ENCODE measurements around the gene CCDC107. TPM values are rescaled to one million over a fixed set of nuclear protein-coding genes. Genes with fewer than 3 reads are reported as not detected.

CCDC107 gene
- total and polyA plus RNA-seq, 2 of the 13 experiments (the other 11 are each of a cell fraction or from before 2014, with no cell fraction given) = 7.1 to 15.2 TPM

DNA sequence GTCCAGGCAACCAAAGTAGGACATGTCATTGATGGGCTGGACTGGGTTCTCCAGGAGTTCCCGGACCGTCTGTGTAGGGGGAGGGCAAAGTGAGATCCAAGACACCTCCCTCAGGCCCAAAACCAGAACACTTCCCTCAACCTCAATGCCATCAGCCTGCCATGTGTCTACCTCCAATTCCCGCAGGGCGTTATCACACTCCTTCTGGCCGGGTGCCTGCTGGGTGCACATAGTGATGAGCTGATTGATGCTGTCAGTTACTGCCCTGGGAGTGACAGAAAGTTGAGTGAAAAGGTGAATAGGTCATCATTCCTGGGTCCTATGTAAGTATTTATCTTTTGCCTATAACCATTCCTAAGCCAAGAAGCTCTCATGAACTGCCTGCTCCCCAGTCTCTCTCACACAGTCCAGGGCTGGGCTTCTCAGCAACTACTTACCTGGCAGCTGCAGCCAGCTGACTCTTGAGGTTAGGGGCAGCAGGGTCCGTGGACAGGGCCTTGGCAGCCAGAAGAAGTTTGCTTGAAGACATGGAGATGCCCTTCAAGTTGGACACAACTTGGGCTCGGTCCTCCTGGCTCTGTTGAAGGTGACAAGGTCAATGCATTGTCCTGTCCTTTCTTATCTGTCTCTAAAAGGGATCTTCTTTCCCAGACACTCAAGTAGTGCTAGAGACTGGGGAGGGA is 52.9 kb downstream of the CCDC107 start:
- Histone ChIP-seq H3K27ac (ENCODE audit: extremely low read length, insufficient read depth, low read length) (no peak overlapping the region), H2AFZ (ENCODE audit: low read length) (no peak overlapping the region), H3K36me3 (replicated peaks in 1 of 2; ENCODE audit: control insufficient read depth in 1 of 2, insufficient read depth in 2 of 2, low read length in 2 of 2) (peaks cover 54 to 90% of the 10 kb centered on the region in 2 experiments), H3K9ac (ENCODE audit: insufficient read depth, low read depth, low read length) (no peak overlapping the region), H3K4me3 (replicated peaks in 1 of 3; ENCODE audit: insufficient read depth in 1 of 3, low read depth in 2 of 3, low read length in 3 of 3) (no peak overlapping the region), H3K79me2 (ENCODE audit: insufficient read depth, low read length) (no peaks in the 10 kb centered on the region), H3K4me1 (ENCODE audit: insufficient read depth, low read length) (no peaks in the 10 kb centered on the region), H4K20me1 (ENCODE audit: insufficient read depth, low read length) (no peaks in the 10 kb centered on the region), H3K27me3 (ENCODE audit: control insufficient read depth in 1 of 2, insufficient read depth in 2 of 2, low read length in 2 of 2) (no peaks in the 10 kb centered on the region), H3K4me2 (ENCODE audit: low read depth, low read length) (no peak overlapping the region), H3K9me3 (ENCODE audit: low read length) (no peaks in the 10 kb centered on the region)
- ATAC-seq (no peak), FAIRE-seq (no peak), DNase-seq (ENCODE audit: low spot score) (no peak)
- POLR2A ChIA-PET = interaction anchor here (0.9 to 1.5 kb wide), 2 partner anchors 46 to 53 kb away, joined by 3 read pairs; partner anchors contain the start of genes CCDC107 and RMRP
- WGBS (ENCODE audit: low lambda C conversion rate) = 89% methylated on average over 7 of the region's 7 CpGs
- TF ChIP-seq, protein P1, sequence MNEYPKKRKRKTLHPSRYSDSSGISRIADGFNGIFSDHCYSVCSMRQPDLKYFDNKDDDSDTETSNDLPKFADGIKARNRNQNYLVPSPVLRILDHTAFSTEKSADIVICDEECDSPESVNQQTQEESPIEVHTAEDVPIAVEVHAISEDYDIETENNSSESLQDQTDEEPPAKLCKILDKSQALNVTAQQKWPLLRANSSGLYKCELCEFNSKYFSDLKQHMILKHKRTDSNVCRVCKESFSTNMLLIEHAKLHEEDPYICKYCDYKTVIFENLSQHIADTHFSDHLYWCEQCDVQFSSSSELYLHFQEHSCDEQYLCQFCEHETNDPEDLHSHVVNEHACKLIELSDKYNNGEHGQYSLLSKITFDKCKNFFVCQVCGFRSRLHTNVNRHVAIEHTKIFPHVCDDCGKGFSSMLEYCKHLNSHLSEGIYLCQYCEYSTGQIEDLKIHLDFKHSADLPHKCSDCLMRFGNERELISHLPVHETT (CRISPR knock-in tag; conservative IDR thresholded peaks at IDR 0.05) = no peak
- no peak for TF ChIP-seq ZNF670 (CRISPR knock-in tag; IDR thresholded peaks at IDR 0.05; ENCODE audit: borderline replicate concordance)
- TF ChIP-seq ZNF879 (CRISPR knock-in tag; IDR thresholded peaks at IDR 0.05) = no peak
- TF ChIP-seq IRF2 (CRISPR knock-in tag; IDR thresholded peaks at IDR 0.05) = no peak
- TF ChIP-seq ZNF816 (CRISPR knock-in tag; IDR thresholded peaks at IDR 0.05; ENCODE audit: borderline replicate concordance) = no peak
- TF ChIP-seq KDM2A (CRISPR knock-in tag; IDR thresholded peaks at IDR 0.05; ENCODE audit: borderline replicate concordance, low read depth) = no peak
- TF ChIP-seq, protein P2, sequence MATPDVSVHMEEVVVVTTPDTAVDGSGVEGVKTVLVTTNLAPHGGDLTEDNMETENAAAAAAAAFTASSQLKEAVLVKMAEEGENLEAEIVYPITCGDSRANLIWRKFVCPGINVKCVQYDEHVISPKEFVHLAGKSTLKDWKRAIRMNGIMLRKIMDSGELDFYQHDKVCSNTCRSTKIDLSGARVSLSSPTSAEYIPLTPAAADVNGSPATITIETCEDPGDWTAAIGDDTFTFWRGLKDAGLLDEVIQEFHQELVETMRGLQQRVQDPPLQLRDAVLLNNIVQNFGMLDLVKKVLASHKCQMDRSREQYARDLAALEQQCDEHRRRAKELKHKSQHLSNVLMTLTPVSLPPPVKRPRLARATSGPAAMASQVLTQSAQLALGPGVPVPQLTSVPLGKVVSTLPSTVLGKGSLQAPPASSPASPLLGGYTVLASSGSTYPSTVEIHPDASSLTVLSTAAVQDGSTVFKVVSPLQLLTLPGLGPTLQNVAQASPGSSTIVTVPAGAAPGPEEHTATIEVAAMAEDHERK (CRISPR knock-in tag; IDR thresholded peaks at IDR 0.05; ENCODE audit: low read depth) = no peak
- TF ChIP-seq, protein P3, sequence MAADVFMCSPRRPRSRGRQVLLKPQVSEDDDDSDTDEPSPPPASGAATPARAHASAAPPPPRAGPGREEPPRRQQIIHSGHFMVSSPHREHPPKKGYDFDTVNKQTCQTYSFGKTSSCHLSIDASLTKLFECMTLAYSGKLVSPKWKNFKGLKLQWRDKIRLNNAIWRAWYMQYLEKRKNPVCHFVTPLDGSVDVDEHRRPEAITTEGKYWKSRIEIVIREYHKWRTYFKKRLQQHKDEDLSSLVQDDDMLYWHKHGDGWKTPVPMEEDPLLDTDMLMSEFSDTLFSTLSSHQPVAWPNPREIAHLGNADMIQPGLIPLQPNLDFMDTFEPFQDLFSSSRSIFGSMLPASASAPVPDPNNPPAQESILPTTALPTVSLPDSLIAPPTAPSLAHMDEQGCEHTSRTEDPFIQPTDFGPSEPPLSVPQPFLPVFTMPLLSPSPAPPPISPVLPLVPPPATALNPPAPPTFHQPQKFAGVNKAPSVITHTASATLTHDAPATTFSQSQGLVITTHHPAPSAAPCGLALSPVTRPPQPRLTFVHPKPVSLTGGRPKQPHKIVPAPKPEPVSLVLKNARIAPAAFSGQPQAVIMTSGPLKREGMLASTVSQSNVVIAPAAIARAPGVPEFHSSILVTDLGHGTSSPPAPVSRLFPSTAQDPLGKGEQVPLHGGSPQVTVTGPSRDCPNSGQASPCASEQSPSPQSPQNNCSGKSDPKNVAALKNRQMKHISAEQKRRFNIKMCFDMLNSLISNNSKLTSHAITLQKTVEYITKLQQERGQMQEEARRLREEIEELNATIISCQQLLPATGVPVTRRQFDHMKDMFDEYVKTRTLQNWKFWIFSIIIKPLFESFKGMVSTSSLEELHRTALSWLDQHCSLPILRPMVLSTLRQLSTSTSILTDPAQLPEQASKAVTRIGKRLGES (CRISPR knock-in tag; IDR thresholded peaks at IDR 0.05; ENCODE audit: borderline replicate concordance) = no peak
- no peak for TF ChIP-seq SAP130 (CRISPR knock-in tag; IDR thresholded peaks at IDR 0.05; ENCODE audit: low read depth)
- TF ChIP-seq, protein P4, sequence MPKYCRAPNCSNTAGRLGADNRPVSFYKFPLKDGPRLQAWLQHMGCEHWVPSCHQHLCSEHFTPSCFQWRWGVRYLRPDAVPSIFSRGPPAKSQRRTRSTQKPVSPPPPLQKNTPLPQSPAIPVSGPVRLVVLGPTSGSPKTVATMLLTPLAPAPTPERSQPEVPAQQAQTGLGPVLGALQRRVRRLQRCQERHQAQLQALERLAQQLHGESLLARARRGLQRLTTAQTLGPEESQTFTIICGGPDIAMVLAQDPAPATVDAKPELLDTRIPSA (CRISPR knock-in tag; IDR thresholded peaks at IDR 0.05; ENCODE audit: borderline replicate concordance) = no peak
- TF ChIP-seq, protein P5, sequence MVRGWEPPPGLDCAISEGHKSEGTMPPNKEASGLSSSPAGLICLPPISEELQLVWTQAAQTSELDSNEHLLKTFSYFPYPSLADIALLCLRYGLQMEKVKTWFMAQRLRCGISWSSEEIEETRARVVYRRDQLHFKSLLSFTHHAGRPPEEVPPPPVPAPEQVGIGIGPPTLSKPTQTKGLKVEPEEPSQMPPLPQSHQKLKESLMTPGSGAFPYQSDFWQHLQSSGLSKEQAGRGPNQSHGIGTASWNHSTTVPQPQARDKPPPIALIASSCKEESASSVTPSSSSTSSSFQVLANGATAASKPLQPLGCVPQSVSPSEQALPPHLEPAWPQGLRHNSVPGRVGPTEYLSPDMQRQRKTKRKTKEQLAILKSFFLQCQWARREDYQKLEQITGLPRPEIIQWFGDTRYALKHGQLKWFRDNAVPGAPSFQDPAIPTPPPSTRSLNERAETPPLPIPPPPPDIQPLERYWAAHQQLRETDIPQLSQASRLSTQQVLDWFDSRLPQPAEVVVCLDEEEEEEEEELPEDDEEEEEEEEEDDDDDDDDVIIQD (CRISPR knock-in tag; IDR thresholded peaks at IDR 0.05; ENCODE audit: low read depth) = no peak
- TF ChIP-seq TP53 (CRISPR knock-in tag; conservative IDR thresholded peaks at IDR 0.05) = no peak
- TF ChIP-seq ZBTB7A (CRISPR knock-in tag; IDR thresholded peaks at IDR 0.05) = no peak
- TF ChIP-seq, protein P6, sequence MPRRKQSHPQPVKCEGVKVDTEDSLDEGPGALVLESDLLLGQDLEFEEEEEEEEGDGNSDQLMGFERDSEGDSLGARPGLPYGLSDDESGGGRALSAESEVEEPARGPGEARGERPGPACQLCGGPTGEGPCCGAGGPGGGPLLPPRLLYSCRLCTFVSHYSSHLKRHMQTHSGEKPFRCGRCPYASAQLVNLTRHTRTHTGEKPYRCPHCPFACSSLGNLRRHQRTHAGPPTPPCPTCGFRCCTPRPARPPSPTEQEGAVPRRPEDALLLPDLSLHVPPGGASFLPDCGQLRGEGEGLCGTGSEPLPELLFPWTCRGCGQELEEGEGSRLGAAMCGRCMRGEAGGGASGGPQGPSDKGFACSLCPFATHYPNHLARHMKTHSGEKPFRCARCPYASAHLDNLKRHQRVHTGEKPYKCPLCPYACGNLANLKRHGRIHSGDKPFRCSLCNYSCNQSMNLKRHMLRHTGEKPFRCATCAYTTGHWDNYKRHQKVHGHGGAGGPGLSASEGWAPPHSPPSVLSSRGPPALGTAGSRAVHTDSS (CRISPR knock-in tag; conservative IDR thresholded peaks at IDR 0.05) = no peak
- no peak for TF ChIP-seq RARA (CRISPR knock-in tag; IDR thresholded peaks at IDR 0.05)
- in situ Hi-C loops (cut with HindIII; ENCODE audit: extremely low pct_ligation_motif_present, low pct_unique_long_range_greater_than_20kb) (no loop called here), intact Hi-C loops (cut with micrococcal nuclease; ENCODE audit: unreplicated experiment) (no loop called here)
- CTCF ChIA-PET (ENCODE audit: low intra/inter-chr PET ratio, low total read pairs) = no interaction called here
- BruUV-seq (replicated peaks) = no TSS peak
